Measurements from ENCODE around the gene TBPL1.

DNA sequence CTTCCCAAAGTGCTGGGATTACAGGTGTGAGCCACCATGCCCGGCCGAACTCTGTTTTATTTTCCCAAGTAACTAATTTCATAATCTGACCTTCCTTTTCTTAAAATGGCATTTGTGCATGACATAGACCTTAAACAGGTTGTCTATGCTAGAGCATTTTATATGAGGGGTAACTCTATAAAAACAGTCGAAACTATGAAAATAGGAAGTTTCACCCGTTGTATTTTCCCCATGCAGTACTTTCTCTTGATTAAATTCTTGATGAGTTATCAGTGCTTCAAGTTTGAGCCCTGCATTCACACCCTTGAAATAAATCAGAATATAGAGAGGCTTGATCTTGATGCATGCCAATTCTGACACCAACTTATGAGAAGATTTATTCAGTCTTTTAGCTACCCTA is 11.7 kb downstream of the TBPL1 start:
- TF ChIP-seq, protein P1, sequence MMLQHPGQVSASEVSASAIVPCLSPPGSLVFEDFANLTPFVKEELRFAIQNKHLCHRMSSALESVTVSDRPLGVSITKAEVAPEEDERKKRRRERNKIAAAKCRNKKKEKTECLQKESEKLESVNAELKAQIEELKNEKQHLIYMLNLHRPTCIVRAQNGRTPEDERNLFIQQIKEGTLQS (IDR thresholded peaks at IDR 0.05): no peak
- TF ChIP-seq, protein P2, sequence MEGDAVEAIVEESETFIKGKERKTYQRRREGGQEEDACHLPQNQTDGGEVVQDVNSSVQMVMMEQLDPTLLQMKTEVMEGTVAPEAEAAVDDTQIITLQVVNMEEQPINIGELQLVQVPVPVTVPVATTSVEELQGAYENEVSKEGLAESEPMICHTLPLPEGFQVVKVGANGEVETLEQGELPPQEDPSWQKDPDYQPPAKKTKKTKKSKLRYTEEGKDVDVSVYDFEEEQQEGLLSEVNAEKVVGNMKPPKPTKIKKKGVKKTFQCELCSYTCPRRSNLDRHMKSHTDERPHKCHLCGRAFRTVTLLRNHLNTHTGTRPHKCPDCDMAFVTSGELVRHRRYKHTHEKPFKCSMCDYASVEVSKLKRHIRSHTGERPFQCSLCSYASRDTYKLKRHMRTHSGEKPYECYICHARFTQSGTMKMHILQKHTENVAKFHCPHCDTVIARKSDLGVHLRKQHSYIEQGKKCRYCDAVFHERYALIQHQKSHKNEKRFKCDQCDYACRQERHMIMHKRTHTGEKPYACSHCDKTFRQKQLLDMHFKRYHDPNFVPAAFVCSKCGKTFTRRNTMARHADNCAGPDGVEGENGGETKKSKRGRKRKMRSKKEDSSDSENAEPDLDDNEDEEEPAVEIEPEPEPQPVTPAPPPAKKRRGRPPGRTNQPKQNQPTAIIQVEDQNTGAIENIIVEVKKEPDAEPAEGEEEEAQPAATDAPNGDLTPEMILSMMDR (IDR thresholded peaks at IDR 0.05; ENCODE audit: low read depth, low read length, missing input control): no peak
- TF ChIP-seq YY1 (IDR thresholded peaks at IDR 0.05) (no peak), JUND (IDR thresholded peaks at IDR 0.05) (no peak), RAD21 (IDR thresholded peaks at IDR 0.05) (no peak), RXRA (IDR thresholded peaks at IDR 0.05) (no peak)
- TF ChIP-seq, protein P3, sequence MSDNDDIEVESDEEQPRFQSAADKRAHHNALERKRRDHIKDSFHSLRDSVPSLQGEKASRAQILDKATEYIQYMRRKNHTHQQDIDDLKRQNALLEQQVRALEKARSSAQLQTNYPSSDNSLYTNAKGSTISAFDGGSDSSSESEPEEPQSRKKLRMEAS (IDR thresholded peaks at IDR 0.05): no peak
- TF ChIP-seq, protein P4, sequence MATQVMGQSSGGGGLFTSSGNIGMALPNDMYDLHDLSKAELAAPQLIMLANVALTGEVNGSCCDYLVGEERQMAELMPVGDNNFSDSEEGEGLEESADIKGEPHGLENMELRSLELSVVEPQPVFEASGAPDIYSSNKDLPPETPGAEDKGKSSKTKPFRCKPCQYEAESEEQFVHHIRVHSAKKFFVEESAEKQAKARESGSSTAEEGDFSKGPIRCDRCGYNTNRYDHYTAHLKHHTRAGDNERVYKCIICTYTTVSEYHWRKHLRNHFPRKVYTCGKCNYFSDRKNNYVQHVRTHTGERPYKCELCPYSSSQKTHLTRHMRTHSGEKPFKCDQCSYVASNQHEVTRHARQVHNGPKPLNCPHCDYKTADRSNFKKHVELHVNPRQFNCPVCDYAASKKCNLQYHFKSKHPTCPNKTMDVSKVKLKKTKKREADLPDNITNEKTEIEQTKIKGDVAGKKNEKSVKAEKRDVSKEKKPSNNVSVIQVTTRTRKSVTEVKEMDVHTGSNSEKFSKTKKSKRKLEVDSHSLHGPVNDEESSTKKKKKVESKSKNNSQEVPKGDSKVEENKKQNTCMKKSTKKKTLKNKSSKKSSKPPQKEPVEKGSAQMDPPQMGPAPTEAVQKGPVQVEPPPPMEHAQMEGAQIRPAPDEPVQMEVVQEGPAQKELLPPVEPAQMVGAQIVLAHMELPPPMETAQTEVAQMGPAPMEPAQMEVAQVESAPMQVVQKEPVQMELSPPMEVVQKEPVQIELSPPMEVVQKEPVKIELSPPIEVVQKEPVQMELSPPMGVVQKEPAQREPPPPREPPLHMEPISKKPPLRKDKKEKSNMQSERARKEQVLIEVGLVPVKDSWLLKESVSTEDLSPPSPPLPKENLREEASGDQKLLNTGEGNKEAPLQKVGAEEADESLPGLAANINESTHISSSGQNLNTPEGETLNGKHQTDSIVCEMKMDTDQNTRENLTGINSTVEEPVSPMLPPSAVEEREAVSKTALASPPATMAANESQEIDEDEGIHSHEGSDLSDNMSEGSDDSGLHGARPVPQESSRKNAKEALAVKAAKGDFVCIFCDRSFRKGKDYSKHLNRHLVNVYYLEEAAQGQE (IDR thresholded peaks at IDR 0.05): no peak

All from liver (tissue), 3 donors.